GM21529 (cell line): ENCODE results near the gene TMEM181.
"Not testable (repeated sequence)": the region's sequence is repeated elsewhere in the genome, so short reads cannot be mapped to it uniquely, and the experiment has no call there.

Source experiments
- ATAC-seq: cut with Tn5 transposase; IDR thresholded peaks from one replicate; pipeline ENCODE4 v1.9.1; 2021; ENCODE audit not compliant: unreplicated experiment

Gene TMEM181

DNA sequence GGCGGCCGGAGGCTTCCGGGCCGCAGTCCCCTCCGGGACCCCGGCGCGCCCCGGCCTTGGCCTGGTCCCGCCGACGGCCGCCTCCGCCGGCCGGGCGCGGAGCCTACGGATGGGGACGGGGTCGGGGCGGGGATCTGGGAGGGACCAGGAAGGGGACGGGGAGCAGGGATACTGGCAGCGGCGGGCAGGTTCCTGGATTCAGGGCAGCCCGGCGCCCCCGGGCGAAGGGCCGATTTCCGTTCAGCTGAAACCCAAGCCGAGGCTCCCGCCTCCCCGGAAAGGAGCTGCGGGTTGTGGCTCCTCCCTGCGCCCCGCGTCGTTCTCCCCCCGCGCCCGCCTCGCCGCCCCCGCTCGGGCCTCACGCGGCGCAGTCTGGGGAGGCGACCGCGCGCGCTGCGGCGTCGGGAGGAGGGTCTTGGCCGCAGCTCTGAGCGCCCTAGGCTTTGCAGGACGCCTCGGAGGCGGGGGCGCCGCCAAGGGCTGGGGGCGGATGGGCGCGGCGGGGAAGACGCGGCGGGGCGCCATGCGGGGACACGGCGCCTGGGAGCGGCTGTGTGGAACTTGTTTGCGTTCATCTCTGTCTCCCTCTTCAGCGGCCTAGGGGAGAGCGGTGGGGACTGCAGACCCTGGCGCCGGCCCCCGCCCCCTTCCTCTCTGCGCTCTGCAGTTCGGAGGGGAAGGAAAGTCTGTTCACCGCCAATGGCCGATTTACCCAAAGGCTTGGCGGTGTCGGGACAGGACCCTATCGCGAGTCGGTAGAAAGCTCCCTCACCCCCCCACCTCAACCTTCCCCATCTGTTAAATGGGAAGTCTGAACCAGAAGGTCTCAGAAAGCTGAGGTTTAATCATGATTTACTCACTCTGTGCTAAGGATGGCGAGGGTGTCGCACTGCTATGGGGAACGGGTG, 22.7 kb upstream of the TMEM181 start:
- ATAC-seq = no peak

GRCh38 chr6:158538741-158539140, 21.1 kb upstream of the TMEM181 start:
- ATAC-seq = no peak

DNA sequence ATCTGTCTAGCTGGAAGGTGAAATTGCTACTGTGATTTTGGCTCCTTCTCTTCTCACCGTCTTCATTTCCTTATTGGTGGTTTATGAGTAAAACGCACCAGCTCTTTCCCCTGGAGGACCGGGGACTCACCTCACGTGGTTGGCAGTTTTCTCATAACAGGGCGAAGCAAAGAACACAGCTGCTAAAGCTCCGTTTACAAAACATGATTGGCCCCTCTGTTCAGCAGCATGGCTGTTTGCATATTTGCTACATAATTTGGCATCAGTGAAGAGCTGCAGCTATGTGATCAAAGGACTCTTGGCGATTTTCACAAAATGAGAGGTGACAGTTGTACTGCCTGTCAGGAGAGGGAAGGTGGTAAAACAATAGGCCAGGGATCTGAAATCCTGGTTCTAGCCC, 20.5 kb upstream of the TMEM181 start:
- no peak for ATAC-seq

DNA sequence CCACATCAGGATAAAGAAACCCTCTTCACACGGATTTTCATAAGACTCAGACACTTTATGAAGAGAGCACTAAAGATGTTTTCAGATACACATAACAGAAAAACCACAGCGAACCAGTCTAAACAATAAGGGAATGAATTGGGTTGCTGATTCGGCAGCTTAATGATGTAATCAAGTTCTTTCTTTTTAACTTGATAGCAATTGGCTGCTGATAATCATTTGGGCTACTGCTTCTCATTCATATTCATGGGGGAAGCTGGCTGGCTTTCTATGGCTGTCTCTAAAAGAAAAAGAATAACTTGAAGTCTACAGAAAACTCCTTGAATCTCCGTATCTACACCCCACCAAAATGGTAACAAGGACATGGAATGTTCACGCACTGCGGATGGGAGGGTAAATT, 20.0 kb upstream of the TMEM181 start:
- no peak for ATAC-seq

- no peak for ATAC-seq
Measured at GRCh38 chr6:158543606-158544185, 16.2 kb upstream of the TMEM181 start.

GRCh38 chr6:158544428-158544827, 15.5 kb upstream of the TMEM181 start:
- no peak for ATAC-seq

- ATAC-seq = no peak
Measured at GRCh38 chr6:158545043-158545966, 14.6 kb upstream of the TMEM181 start.

DNA sequence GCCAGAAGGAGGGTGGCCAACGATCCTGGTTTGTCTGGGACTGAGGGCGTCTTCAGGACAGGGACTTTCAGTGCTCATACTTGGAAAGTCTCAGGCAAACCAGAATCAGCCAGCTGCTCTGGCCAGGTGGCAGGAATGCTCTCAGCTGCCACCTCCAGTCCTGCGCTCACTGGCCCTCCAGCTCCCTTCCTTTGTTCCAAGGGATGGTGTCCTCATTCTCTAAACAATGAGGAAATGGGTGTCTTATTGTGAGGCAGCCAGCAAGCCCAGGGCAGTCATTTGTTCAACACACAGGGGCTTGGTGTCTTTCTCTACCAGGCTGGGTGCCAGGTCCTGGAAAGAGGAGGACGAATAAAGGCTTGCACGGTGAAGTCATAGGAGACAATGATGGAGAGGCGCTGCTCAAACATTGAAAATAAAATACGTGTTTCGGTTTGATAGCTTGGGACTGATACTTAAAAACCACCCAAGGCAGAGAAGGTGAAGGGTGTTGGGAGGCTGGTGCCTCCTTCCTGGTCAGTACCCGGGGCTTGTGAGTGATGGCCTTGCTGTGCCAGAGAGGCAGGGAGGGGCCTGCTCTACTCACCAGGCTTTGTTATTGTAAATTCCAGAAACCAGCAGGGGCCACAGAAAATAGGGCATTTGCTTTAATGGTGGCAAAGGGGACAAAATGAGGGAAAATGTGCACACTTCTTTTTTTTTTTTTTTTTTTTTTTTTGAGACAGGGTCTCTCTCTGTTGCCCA, 11.3 kb upstream of the TMEM181 start:
- ATAC-seq = no peak

DNA sequence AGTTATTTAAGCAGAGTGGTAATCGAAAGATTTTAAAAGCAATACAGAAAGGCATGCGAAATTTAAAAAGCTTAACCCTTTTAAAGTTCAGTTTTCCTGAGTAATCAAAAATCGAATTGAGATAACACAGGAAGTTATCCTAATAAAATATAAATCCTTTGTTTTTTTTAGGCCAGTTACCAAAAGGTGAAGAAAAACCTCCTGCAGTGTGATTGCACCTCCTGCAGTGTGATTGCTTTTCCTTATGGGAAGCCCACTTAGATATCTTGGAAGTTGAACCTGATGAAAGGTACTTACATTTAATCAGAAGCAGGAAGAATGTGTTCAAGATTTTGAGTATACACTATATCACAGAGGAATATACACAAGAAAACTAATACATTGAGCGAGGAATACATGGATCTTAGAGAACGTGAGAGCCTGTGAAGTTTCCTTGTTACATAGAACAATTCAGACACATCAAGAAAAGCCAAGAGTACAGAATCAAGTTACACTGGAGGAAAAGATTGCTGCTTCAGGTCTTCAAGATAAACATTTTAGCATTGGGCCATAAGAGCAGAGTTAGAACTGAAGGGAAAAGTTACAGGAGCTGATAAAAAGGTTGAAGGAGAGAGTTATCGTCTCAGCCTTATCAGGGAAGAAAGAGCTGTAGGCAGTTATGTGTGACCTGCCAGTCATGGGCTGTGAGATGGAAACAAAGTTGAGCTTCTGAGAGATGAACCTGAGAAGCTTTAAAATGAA, 7.7 kb upstream of the TMEM181 start:
- peak; percentile 52 for ATAC-seq

GRCh38 chr6:158552796-158553138, 7.1 kb upstream of the TMEM181 start:
- no peak for ATAC-seq

- no peak for ATAC-seq
Measured at GRCh38 chr6:158554611-158555361, 5.1 kb upstream of the TMEM181 start.

- no peak for ATAC-seq
Measured at GRCh38 chr6:158556113-158556512, 3.8 kb upstream of the TMEM181 start.

- not testable (repeated sequence) for ATAC-seq
Measured at GRCh38 chr6:158557110-158557509, 2.8 kb upstream of the TMEM181 start.

- ATAC-seq = no peak
Measured at GRCh38 chr6:158557927-158558326, 2.0 kb upstream of the TMEM181 start.

DNA sequence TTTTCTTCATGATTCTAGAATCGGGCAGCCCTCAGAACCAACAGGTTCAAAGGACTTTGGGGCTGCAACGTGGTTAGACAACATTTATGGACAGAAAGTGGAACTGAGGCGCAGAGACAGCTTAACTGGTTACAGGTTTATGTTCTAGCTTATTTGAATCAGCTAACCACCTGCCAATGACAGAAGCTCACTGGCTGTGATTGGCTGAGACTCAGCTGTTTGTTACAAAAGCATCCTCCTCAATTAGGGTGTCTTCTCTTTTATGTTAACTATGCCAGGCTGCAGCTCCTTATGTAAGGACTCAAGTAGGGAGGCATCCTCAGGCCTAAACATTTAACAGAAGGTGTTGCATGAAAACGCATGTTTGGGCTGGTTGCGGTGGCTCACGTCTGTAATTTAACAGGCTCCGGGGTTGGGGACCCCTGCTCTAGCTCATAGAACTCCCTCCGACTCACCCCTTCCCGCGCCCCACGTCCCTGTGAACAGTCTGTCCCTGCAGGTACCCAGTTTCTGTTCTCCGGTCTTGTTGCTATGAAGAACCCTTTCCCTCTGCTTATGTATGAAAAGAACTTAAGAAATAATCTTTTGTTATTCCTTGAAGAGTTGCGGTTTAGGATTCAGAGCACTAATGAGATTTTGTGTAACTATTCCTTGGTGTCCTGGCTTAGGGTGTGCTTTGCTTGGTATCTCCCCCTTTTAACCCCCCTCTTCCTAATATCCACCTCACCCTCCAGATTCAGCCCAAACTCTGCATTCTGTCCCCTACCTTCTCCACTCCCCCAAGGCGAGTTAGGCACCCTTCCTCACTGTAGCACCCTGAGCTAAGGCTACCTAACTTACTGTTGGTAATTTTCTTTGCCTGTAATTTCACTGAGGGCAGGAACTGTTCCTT, 1.2 kb upstream of the TMEM181 start:
- no peak for ATAC-seq

- ATAC-seq = no peak
Measured at GRCh38 chr6:158559338-158559894, 475 bp upstream of the TMEM181 start.

DNA sequence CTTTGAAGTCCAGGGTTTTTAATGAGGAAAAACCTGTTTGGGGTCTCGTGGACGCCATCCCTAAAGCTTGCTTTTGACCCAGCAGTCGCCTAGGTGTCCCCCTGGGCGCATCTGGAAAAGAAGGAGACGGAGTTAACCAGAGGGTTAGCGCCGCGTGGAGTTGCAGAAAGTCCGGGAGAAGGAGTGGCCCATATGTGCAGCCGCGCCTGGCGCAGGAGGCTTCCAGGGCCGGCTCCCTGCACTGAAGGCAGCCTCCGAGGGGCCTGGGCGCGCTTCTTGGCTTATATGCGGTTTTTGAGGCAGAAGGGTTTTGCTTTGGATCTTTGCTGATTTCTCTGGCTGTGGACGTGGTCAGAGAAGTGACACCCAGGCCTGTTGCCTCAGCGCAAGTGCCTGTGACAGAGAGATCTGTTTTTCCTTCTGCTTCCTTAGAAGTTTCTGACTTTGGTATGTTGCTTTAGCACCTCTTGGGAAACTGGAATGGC, 987 bp downstream of the TMEM181 start:
- no peak for ATAC-seq

DNA sequence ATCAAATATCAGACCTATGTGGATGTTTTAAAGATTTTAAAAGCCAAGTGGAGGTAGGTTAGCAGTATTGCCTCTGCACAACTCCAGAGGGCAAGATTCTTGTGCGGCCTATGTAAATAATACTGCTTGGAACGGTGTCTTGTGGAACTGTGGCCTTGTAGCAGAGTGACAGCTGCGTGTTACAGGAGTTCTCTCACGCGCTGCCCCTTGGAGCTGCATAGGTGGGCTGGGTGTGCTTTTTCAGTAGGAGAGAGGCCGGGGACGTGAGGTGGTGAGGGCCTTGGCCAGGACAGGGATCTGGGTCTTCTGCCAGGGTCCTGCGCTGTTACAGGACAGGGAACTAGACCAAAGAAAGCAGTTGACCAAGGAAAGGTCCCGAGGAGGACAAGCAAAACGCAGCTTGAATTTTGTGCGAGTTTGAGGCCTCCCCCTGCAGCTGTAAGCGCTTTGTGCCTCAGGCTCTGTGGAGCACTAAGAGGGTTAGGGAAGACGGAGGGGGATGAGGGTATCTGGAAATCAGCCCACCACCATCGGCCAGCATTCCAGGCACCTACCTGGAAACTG, 1.5 kb downstream of the TMEM181 start:
- ATAC-seq = no peak
